Activated CD4-positive, alpha-beta T cell treated with anti-CD3 and anti-CD28 coated beads, Interleukin-2, amount 50 U/mL, for 1 hour (primary cell): ENCODE data around the gene THSD4.

Experiments
- DNase-seq: peaks from one replicate; pipeline ENCODE4 v3.0.0-alpha.2; 2020

Gene THSD4

DNA sequence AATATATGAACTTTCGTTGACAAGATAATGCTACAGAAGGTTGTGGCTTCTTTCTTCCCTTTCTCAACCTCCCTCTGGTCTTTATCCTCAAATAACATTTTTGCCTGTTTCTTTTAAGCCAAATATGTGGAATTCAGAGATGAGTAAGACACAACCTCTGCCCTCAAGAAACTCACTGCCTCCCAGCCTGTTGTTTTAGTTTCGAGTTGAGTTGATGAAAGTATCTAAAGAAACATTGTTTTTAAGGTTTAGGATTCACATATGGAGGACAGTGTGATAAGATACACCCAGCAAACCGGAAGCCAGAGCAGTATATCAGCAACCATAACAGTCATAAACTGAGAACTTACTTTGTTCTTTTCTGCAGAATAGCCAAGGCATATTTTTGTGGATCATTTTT is 218.6 kb downstream of the THSD4 start:
- DNase-seq: no peak

DNA sequence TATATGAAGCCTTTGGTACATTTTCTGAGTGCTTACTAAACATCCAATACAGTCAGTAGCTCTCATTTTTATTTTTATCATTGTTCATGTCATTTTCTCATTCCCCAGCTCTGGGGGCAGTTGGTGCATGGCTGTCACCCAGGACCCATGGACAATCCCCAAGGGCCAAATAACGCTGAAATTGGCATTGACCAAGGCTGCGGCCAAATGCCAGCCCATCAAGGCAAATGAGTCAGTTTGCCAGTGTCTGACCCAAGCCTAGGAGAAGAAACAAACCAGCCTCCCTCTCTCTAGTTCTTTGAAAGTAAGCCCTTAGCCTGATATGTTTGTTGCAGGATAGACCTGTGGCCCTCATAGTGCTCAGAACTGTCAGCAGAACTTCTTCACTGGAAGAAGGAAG is 219.2 kb downstream of the THSD4 start:
- no peak for DNase-seq

DNA sequence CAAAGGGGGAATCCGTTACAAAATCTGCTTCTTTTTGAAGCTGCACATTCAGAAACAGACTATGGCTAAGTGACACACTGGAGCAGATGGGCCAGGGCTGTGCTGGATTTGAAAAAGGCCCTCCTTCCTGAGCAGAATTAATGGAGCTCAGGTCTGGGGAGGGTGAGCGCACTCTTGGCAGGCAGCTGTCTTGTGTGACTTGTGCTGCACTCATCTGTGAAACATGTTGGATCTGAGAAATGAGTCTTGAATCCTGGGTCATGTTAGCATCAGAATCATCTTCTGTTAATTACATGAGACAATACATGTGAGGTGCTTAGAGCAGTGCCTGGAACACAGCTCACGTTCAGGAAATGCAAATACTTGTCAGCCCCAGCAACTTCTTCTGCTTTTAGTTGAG is 219.6 kb downstream of the THSD4 start:
- DNase-seq: no peak

DNA sequence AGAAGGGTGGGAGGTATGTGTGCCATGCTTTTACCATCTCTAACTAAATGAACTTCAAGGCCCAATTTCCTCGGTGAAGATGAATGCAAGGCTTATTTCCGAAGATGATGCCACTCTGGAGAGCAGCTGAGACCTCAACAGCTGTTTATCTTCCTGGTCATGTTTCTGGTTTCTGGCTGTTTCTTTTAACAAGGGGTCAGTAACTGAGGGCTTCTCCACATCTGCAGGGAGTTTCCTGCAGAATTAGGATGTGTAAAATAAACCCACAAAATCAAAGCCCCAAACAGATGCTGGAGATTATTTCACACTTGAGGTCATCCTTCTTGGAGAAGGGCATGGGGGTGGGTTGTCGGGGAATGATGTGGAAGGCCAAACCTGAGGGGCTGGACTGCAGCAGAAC is 220.3 kb downstream of the THSD4 start:
- no peak for DNase-seq

DNA sequence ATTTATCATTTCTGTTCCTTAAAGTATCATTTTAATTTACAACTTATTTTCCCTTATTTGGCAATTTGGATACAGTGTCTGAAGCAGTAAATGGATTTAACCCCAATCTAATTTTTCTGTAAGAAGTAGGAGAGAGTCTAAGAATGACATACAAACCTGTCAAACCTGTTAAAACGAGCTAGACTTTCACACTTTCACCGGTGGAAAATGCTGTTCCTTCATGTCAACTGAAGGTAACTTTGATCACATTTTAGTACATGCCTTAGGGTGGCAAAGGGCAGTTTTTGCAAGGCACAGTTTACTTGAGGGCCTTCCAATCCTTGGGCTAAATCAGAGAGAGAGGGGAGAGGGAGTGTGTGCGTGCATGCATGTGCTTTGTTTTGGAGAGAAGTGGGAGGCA is 221.4 kb downstream of the THSD4 start:
- DNase-seq: no peak

DNA sequence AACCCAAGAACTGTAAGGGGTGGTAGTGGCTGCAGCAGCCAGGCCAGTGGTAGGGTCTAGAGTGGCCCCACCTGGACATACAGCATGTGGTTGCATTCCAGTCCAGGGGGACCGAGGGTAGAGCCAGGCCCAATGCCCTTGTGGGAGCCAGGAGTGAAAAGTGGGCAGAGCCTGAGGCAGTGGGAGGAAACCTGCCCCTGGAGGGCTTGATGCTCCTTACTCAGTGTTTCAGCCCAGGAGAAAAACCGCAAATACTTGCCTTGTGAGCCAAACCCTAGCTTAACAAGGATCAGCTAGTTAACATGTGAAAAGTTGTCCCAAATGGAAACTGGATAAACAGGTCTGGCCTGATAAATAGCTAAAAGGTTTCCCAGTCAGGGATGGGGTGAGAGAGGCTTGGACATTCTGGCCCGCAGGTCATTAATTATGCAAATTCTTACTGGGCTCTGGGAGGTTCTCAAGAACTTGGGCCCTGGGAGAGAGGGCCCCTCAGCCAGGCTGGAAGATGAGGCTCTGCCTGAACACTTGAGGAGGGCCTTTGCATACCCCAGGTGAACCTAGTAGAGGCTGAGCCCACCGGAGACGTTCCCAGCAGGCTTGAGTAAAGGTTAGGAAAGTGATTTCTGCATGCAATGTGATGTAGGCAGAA is 222.1 kb downstream of the THSD4 start:
- no peak for DNase-seq

DNA sequence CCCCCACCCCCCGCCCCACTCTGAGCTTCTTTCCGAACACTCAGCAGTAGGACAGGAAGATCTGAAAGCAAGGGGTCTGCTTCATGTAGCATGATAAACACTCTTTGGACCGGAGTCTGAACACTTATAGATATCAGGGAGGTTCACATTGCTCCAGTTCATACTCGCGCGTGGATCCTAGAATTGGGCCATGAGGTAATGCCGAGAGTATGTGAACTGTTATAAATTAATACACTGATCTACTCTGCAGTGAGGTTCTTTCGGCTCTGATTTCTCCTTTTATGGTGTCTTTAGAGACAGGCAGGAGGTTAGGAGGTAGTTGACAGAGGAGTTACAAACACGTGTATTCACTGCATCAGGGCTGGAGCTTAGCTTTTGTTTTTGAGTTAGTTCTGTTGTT is 223.0 kb downstream of the THSD4 start:
- no peak for DNase-seq

DNA sequence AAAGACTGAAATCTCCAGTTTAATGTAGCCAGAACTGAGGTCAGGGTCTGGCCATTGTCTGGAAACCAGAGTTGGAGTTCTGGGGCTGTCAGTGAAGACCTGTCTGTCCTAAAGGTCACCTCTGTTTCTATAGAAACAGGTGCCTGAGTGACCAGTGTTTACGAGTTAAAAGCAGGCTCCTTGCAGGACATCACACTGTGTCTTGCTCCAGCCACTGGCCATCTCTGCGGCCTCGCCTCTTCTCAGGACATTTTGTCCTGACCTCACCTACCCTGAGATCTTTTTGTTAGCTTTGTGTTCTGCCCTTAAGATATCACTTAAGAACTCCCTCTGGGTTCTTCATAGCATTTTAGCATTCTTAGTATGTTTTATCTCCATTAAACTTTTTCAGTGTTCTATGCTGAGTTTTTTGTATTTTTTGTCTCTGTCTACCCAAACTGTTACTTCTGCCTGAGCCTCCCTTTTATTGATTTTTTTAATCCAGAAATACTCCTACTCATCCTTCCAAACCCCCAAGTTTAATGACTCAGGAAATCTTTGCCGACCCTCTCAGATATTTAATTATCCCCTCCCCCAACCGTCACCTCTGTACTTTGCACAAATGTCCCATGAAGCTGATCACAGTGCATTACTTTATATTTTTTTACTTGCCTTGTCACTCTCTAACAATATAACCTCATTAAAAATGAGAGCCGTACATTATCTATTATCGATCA is 223.7 kb downstream of the THSD4 start:
- DNase-seq: no peak

DNA sequence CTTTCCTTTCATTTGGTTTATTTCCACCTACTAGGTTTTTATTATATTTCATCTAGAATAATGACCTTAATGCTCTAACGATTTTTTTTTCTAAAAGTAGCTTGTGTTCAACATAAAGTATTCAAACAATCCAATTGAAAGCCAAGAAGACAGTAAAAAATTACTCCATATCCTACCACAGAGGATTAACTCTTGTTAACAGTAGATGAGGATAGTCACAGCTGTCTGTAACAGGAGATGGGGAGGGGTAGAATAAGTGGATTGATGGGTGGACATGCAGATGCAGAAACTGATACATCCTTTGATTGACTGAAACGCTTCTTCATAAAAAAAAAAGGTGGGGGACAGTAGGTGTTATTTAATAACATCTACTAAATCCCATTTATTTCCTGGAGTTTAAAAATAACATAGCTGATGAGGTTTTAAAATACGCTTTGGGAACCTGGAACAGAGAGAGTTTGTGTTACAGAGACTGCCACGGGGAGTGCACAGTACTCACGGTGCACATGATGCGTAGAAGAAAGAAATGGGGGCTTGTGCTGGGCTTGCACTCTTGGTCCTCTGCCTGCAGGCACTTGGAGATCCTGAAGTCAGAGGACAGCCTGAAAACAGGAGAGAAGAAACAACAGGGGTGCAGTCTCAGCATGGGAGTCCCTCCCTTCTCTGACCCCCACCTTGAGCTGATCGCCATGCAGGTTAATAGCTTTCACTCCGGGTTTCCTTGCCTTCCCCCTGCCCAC is 226.7 kb downstream of the THSD4 start:
- no peak for DNase-seq

DNA sequence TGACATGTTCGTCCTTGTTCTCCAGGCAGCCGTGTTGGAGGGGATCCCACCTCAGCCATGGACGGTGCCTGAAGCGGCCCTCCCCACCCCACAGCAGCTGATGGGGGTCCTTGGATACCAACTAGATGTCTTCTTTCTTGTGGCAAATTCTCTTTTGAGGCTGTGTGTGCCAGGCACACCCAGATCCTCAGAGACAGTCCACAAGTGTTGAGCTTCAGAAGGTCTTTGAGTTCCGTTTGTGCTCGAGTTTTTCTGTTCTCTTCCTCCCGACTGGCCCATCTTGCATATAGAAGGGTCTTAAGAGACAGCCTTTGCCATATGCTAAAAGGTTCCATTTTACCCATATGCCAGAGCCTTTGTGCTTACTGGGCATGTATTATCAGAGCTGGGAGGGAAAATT is 227.4 kb downstream of the THSD4 start:
- no peak for DNase-seq

DNA sequence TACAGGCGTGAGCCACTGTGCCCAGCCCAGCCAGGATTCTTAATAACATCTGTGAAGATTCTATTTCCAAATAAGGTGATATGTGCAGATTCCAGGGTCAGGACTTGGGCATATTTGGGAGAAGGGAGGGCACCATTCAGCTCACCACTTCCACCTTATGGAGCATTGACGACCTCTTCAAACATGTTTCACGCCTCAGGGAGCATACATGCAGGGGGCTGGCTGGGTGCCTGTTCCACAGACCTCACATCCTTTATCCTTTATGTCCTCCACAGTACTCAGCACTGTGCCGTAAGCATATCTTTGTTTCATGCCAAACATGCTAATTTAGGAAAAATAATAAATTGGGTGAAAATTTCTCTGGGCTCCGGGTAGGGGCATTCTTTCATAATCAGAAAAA is 229.0 kb downstream of the THSD4 start:
- no peak for DNase-seq

DNA sequence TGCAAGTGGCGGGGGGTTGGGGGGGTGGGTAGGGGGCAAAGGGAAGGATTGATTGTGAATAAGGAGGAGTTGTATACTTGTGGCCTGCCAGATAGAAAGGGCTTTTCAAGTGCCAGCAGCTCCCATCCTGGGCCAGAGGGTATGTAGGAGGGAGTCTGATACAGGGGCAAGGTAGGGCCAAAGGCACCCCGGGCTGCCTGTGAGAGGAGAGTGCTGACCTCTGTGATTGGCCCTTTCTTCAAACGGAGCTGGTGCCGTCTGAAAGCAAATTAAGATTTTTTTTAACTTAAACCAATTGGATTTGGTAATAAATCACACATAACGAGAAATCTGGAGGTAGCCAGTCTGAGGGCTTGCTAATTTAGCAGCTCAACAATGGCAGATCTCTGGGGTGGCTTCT is 229.9 kb downstream of the THSD4 start:
- DNase-seq: no peak

DNA sequence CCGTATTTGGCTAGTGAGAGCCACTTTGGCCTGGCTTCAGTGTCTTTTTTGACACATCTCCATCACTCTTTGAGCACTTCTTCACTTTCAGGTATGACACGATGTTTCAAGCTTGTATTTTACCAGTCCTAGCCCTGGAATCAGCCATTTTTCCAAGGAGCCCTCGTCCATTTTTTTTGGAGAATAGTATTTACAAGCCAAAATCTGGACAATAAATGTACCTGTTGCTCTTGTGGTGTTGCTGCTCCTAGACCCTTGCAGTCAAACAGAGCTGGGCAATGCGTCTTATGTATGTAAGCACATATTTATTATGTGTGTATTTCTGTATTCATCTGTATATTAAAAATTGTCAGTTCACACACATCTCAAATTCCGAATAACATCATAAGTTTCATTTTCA is 231.2 kb downstream of the THSD4 start:
- no peak for DNase-seq

DNA sequence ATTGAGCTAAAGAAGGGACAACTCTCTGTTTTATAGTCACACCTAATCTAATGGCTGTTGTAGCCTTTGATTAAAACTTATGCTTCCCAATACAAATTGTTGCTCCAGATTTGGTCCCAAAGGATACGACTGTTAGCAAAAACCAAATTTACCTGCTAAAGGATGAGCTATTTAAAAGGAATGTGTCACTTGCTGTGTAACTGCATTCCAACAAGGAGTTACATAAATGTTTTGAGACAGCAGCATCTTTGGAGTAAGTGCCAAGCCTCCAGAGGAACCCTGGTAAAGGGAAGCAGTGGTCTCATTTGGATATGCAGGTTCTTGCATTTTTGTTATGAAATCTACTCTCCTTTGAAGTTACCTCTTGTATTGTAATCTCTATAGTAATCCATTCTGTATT is 233.3 kb downstream of the THSD4 start:
- no peak for DNase-seq

DNA sequence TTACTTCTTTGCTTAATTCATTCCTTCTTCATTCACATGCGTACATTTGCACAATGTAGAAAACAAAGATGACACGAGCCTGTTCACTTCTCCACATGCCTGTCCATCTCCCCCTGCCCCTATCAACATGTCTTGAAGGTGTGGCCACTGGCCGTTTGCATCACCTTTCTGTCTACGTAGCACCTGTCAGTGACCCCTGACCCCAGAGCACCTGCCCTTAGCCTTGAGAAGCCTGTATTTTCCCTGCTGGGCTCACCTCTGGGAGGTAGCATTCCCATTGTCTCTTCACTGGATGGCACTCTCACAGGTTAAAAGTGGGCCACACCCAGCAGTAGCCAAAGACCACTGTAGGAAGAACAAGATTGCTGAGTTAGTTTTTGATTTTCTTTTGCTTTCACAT is 234.1 kb downstream of the THSD4 start:
- DNase-seq: no peak

DNA sequence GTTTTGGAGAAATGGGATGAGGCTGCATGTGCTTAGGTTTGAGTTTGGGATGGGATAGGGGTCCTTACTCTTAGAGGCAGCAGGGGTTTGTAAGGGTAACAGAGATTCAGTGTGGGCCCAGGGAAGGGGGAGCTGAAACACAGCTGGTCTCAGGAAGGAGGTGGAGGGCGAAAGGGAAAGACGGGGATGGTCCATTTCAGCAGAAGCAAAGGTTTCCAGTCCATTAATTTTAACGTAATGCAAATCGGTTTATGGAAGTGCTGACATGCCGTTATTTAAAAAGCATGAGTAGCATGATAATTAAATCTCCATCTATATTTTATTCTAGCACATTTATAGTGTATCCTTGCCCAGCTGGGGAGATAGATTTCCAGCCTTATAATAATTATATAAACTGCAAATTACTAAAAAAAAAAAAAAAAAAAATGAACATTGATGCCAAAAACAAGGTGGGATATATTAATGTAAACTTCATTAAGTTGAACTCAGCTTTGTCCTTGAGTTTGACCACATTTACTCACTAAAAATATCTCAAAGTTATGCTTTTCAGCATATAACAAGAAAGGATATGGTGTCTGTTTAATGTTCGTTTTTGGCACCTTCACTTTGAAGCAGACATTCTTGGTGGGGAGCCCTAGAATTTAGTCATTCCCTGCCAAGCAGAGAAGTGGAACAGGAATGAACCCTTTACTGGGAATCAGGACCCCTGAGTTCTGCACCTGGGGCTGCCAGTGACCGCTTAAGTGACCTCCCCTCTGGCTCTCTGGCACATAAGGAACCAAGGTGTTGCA is 234.7 kb downstream of the THSD4 start:
- DNase-seq: no peak

DNA sequence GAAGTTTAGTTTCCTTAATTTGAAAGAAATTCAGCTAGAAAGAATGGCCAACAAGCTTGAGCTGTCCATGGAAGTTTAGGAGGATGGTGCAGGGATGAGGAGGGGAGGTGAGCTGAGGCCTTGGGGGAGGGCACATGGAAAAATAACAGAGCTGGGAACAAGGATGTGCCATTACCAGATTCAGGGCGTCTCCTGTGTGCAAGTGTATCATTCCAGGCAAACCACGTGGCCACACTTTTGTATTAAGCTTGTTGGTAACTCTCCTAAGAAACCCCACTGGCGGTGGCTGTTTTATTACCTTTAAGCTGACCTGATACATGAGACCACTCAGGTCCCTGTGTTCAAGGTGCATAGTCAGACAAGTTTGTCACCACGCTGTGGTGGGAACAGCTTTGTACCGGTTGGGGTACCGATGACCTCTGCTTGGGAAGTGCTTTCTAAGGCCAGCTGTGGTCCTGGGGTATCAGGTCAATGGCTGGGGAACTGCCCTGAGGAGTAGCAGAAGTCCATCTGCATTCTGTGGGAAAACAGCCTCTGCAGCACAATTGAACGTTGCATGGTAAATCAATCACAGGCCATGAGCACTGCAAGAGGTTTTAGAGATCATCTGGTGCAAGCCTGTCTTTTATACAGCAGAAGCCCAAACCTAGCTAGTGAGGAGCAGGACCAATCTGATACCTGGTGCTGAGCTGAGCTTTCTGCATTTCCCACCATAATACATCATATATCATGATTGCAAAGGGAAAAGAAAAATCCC is 235.5 kb downstream of the THSD4 start:
- no peak for DNase-seq

DNA sequence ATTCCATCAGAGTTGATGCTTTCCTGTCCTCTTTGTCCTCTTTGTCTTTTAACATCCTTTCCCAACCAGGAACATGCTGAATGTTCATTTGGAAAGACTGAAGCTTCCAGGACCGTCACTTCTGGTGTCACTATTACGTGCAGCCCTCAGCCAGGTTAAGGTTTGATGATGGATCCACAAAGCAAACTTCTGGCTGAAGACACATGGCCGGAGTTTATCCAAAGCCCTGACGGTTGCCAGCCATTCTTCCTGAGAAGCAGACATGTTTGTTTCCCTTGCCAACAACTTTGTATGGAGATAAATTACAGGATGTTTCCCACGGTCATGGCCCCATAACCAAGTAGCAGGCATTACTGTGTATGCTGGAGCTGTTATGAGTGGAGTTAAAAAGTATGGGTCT is 236.9 kb downstream of the THSD4 start:
- DNase-seq: no peak

DNA sequence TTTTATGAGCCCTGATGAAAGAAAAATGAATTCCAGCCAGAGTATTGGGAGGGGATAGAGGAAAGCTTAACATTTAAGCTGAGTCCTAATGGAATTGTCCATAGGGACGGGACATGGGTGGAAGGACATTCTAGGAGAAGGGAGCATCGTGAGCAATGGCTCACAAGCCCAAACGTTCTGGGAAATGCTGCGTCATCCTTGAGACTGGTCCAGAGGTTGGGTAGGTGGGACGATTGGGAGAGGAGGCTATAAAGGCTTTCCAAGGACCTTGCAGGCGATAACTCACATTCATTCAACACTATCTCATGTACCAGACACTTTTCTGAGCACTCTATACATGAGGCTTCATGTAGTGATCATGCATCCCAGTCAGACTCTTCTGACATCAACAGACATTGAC is 237.5 kb downstream of the THSD4 start:
- no peak for DNase-seq

DNA sequence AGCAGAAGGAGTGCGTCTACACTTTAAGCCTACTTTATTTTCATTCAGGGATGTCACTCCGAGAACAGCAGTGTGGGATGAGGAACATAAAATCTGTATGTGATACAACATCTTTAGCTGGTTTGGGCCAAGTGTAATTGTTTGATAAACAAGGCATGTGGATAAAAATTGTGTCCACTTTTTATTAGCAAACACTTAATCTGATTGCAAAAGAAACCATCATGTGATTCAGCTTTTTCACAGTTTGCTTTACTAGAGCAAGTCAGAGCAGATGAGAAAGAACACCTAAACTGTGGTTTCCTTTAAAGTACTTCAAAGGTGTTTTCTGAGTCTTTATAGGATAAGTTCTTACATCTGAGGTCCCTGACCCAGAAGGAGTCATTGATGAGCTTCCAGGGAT is 237.9 kb downstream of the THSD4 start:
- DNase-seq: no peak

DNA sequence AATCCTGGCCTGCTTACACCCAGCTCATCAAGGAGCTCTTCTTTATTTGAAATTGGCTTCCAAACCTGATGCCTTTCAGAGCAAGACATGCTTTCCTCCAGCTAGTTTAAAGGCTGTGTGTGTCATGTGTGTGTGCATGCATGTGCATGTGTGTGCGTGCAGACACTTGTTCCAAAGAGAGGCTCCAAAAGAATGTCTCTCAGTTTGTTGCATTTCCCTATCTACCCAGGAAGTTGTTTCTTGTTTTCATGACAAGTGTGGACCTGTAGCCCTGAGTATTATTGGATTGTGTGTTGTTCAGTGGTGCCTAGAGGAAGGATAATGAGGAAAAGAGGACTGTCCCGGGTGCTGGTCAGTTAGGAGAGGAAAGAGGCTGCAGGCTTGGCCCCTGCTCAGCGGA is 240.0 kb downstream of the THSD4 start:
- no peak for DNase-seq

DNA sequence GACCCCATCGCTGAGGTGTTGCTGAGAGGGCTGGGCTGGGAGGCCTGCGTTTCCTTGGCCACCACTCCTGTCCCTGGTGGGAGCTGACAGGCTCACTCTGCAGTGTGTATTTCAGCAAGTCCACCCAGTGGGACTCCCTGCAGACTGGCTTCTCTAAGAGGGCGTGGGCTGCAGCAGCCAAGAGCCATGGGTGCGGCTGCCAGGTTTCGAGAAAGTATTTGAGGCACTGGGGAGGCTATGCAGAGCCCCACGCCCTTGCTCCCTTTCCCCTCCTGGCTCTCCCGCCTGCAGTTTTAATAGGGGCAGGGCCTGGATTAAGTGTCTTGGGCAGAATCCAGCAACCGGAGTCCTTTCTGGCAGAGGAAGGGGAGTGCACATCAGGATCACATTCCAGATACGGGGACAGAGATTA is 242.1 kb downstream of the THSD4 start:
- DNase-seq: no peak

DNA sequence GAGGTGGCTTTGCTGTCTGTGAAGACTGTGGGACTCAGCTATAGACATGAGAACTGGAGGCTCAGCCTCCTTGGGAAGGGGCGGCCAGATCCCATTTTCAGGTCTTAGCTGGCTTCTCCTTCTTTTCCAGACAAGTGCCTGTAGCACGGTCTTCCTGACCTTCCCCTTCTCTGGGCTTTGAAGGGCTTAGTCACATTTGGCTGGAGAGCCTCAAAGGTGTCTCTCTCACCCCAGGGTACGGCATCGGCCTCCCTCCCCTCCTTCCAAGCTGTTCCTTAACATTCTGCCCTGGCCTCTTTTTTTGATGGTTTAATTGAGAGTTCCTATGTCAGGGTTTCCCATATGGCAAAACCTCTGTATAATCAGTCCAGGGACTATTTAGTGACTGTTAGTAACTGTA is 242.7 kb downstream of the THSD4 start:
- no peak for DNase-seq
